ENCODE data around the gene LOXHD1. TPM values are rescaled to one million over a fixed set of nuclear protein-coding genes. Genes with fewer than 3 reads are reported as not detected.

LOXHD1 gene
- total RNA-seq, 1 experiment from 2014 or later: not detected

GRCh38 chr18:46668135-46668534 is 11.1 kb upstream of the LOXHD1 start:
- ChIA-PET POLR2A (no interaction called here), CTCF (no interaction called here)
- Mint-ChIP-seq H3K36me3 (ENCODE audit: insufficient read depth, unreplicated experiment) (no peaks in the 10 kb centered on the region), H3K27me3 (ENCODE audit: insufficient read depth, unreplicated experiment) (peaks cover 14% of the 10 kb centered on the region), H3K9me3 (ENCODE audit: unreplicated experiment) (peaks cover 9% of the 10 kb centered on the region), H3K27ac (ENCODE audit: unreplicated experiment) (no peak overlapping the region), H3K4me1 (ENCODE audit: low read depth, unreplicated experiment) (no peaks in the 10 kb centered on the region), H3K4me3 (ENCODE audit: unreplicated experiment) (no peak overlapping the region)
- no peaks in the 10 kb centered on the region for H3K36me3 ChIP-seq (ENCODE audit: control insufficient read depth, insufficient read depth, low read length)
- no peak for DNase-seq
- TF ChIP-seq CTCF (IDR thresholded peaks at IDR 0.05; ENCODE audit: insufficient read depth in 1 of 2, low read depth in 1 of 2, low read length in 1 of 2, severe bottlenecking in 1 of 2, unreplicated experiment in 1 of 2): no peak
- no TSS peak for BruUV-seq (replicated peaks)
- no peaks in the 10 kb centered on the region for H3K4me1 ChIP-seq
- H3K9me3 ChIP-seq: no peaks in the 10 kb centered on the region
- intact Hi-C loops (cut with micrococcal nuclease; ENCODE audit: unreplicated experiment): no loop called here
- H3K4me3 ChIP-seq (ENCODE audit: low read depth, low read length): no peak overlapping the region
- no peaks in the 10 kb centered on the region for H3K27me3 ChIP-seq (replicated peaks; ENCODE audit: control insufficient read depth, insufficient read depth, low read length)

GRCh38 chr18:46663539-46663938 is 6.5 kb upstream of the LOXHD1 start:
- H3K27me3 ChIP-seq (replicated peaks; ENCODE audit: control insufficient read depth, insufficient read depth, low read length): no peaks in the 10 kb centered on the region
- ChIA-PET POLR2A (no interaction called here), CTCF (no interaction called here)
- Mint-ChIP-seq H3K27ac (ENCODE audit: unreplicated experiment) (no peak overlapping the region), H3K27me3 (ENCODE audit: insufficient read depth, unreplicated experiment) (peaks cover 15% of the 10 kb centered on the region), H3K9me3 (ENCODE audit: unreplicated experiment) (peaks cover 13% of the 10 kb centered on the region), H3K4me1 (ENCODE audit: low read depth, unreplicated experiment) (no peaks in the 10 kb centered on the region), H3K36me3 (ENCODE audit: insufficient read depth, unreplicated experiment) (no peaks in the 10 kb centered on the region), H3K4me3 (ENCODE audit: unreplicated experiment) (no peak overlapping the region)
- H3K9me3 ChIP-seq: no peaks in the 10 kb centered on the region
- no peaks in the 10 kb centered on the region for H3K36me3 ChIP-seq (ENCODE audit: control insufficient read depth, insufficient read depth, low read length)
- intact Hi-C loops (cut with micrococcal nuclease; ENCODE audit: unreplicated experiment): no loop called here
- DNase-seq: no peak
- H3K4me3 ChIP-seq (ENCODE audit: low read depth, low read length): no peak overlapping the region
- no TSS peak for BruUV-seq (replicated peaks)
- no peaks in the 10 kb centered on the region for H3K4me1 ChIP-seq
- TF ChIP-seq CTCF (IDR thresholded peaks at IDR 0.05; ENCODE audit: insufficient read depth in 1 of 2, low read depth in 1 of 2, low read length in 1 of 2, severe bottlenecking in 1 of 2, unreplicated experiment in 1 of 2): no peak

GRCh38 chr18:46660957-46661749 is 4.1 kb upstream of the LOXHD1 start:
- H3K27ac Mint-ChIP-seq (ENCODE audit: unreplicated experiment): no peak overlapping the region
- no peaks in the 10 kb centered on the region for H3K9me3 ChIP-seq
- no TSS peak for BruUV-seq (replicated peaks)
- no peak overlapping the region for H3K4me3 ChIP-seq (ENCODE audit: low read depth, low read length)
- intact Hi-C loops (cut with micrococcal nuclease; ENCODE audit: unreplicated experiment): no loop called here
- ChIA-PET CTCF (interaction anchor here (0.6 kb wide), 1 partner anchor 488 kb away, joined by 3 read pairs; no protein-coding TSS in a partner anchor), POLR2A (no interaction called here)
- peaks cover 13% of the 10 kb centered on the region for H3K9me3 Mint-ChIP-seq (ENCODE audit: unreplicated experiment)
- H3K27me3 Mint-ChIP-seq (ENCODE audit: insufficient read depth, unreplicated experiment): peaks cover 13% of the 10 kb centered on the region
- TF ChIP-seq CTCF (IDR thresholded peaks at IDR 0.05; ENCODE audit: insufficient read depth in 1 of 2, low read depth in 1 of 2, low read length in 1 of 2, severe bottlenecking in 1 of 2, unreplicated experiment in 1 of 2): no peak
- H3K36me3 Mint-ChIP-seq (ENCODE audit: insufficient read depth, unreplicated experiment): no peaks in the 10 kb centered on the region
- H3K4me1 Mint-ChIP-seq (ENCODE audit: low read depth, unreplicated experiment): no peaks in the 10 kb centered on the region
- no peaks in the 10 kb centered on the region for H3K4me1 ChIP-seq
- peak; percentile 2 to 34 for DNase-seq
- H3K36me3 ChIP-seq (ENCODE audit: control insufficient read depth, insufficient read depth, low read length): no peaks in the 10 kb centered on the region
- no peak overlapping the region for H3K4me3 Mint-ChIP-seq (ENCODE audit: unreplicated experiment)
- H3K27me3 ChIP-seq (replicated peaks; ENCODE audit: control insufficient read depth, insufficient read depth, low read length): no peaks in the 10 kb centered on the region

Measured in Caco-2 (cell line).